ENCODE results near the gene CILP. TPM values are rescaled to one million over a fixed set of nuclear protein-coding genes. Genes with fewer than 3 reads are reported as not detected.

The CILP gene
- total RNA-seq, 1 experiment from 2014 or later: 0.08 TPM

- no peak for ATAC-seq
These were observed 14.0 kb downstream of the CILP start for GRCh38 chr15:65197337-65197645.

DNA sequence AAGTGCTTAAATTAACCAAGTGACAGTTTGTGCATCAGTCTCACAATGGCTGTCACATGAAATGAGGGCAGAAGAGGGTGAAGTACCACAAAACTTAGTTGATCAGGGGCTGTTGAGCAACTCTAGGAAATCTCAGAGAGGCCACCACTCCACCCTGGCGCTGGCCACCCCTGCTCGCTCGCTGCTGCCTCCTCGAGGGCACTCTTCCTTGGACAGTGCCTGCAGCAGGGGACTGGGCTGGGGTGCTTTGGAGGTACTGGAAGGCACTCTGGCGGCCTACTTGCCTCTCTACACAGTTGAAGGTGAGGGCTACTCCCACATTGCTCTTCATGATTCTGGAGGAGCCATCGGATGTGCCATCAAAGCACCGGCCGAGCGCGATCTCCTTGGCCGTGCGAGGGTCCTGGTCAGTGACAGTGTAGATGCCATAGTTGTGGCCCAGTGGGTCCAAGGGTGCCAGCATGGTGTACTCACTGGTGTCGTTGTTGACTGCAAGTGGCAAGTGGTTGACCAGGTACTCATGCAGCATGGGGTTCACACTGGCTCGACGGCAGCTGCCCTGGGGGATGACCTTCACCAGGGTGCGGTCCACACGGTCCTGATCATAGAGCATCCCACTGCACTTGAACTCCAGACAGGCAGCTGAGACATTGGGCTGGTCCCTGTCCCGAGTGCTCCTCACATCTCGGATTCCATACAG is 14.5 kb downstream of the CILP start:
- CTCF ChIA-PET: no interaction called here
- H3K9me3 ChIP-seq (ENCODE audit: control insufficient read depth, insufficient read depth, low read depth, low read length): no peaks in the 10 kb centered on the region
- BruUV-seq (replicated peaks): no TSS peak
- in situ Hi-C loops (cut with HindIII; ENCODE audit: low pct_unique_long_range_greater_than_20kb, low sequenced_read_pairs): no loop called here
- no peak for TF ChIP-seq POLR2AphosphoS5 (IDR thresholded peaks at IDR 0.05; ENCODE audit: low read depth, low read length)
- TF ChIP-seq CTCF (IDR thresholded peaks at IDR 0.05): no peak
- no peak for TF ChIP-seq TCF7L2 (IDR thresholded peaks at IDR 0.05; ENCODE audit: low read depth, low read length)
- no peak for TF ChIP-seq REST (IDR thresholded peaks at IDR 0.05; ENCODE audit: insufficient read depth in 1 of 2, low read depth in 2 of 2, low read length in 1 of 2)
- TF ChIP-seq SIN3A (IDR thresholded peaks at IDR 0.05; ENCODE audit: borderline replicate concordance, insufficient read depth, low read depth, low read length): no peak
- ATAC-seq: no peak
- no peak overlapping the region for H3K27ac ChIP-seq (ENCODE audit: low read length)
- no peaks in the 10 kb centered on the region for H3K4me1 ChIP-seq (ENCODE audit: control insufficient read depth, insufficient read depth, low read length)
- DNase-seq (ENCODE audit: low read depth, low spot score): no peak
- no peaks in the 10 kb centered on the region for H3K36me3 ChIP-seq (ENCODE audit: control insufficient read depth, insufficient read depth, low read length)
- no peaks in the 10 kb centered on the region for H3K27me3 ChIP-seq (ENCODE audit: control insufficient read depth, insufficient read depth, low read length)
- intact Hi-C loops (cut with micrococcal nuclease; ENCODE audit: unreplicated experiment): no loop called here
- H3K4me3 ChIP-seq (ENCODE audit: low read depth in 2 of 2, low read length in 2 of 2): no peak overlapping the region
- POLR2A ChIA-PET: no interaction called here

More at GRCh38 chr15:65197337-65197645, 14.0 kb downstream of the CILP start:
- no TSS peak for BruUV-seq (replicated peaks)
- Histone ChIP-seq H3K4me1 (ENCODE audit: control insufficient read depth, insufficient read depth, low read length) (no peaks in the 10 kb centered on the region), H3K27me3 (ENCODE audit: control insufficient read depth, insufficient read depth, low read length) (no peaks in the 10 kb centered on the region), H3K9me3 (ENCODE audit: control insufficient read depth, insufficient read depth, low read depth, low read length) (no peaks in the 10 kb centered on the region), H3K27ac (ENCODE audit: low read length) (no peak overlapping the region), H3K36me3 (ENCODE audit: control insufficient read depth, insufficient read depth, low read length) (no peaks in the 10 kb centered on the region), H3K4me3 (ENCODE audit: low read depth in 2 of 2, low read length in 2 of 2) (no peak overlapping the region)
- POLR2A ChIA-PET: no interaction called here
- in situ Hi-C loops (cut with HindIII; ENCODE audit: low pct_unique_long_range_greater_than_20kb, low sequenced_read_pairs) (no loop called here), intact Hi-C loops (cut with micrococcal nuclease; ENCODE audit: unreplicated experiment) (no loop called here)
- DNase-seq (ENCODE audit: low read depth, low spot score): no peak
- CTCF ChIA-PET: interaction anchor here (0.6 kb wide), 1 partner anchor 108 kb away, joined by 4 read pairs; no protein-coding TSS in a partner anchor
- TF ChIP-seq CTCF (IDR thresholded peaks at IDR 0.05): no peak
- no peak for TF ChIP-seq SIN3A (IDR thresholded peaks at IDR 0.05; ENCODE audit: borderline replicate concordance, insufficient read depth, low read depth, low read length)
- no peak for TF ChIP-seq POLR2AphosphoS5 (IDR thresholded peaks at IDR 0.05; ENCODE audit: low read depth, low read length)
- TF ChIP-seq REST (IDR thresholded peaks at IDR 0.05; ENCODE audit: insufficient read depth in 1 of 2, low read depth in 2 of 2, low read length in 1 of 2): no peak
- no peak for TF ChIP-seq TCF7L2 (IDR thresholded peaks at IDR 0.05; ENCODE audit: low read depth, low read length)
